Mesodermal cell (in vitro differentiated cells): Measurements from ENCODE around the gene TCF12.

ENCODE experiments used
- H3K27ac ChIP-seq: 2 replicates; pipeline ENCODE4 v1.7.0; 2013; ENCODE audit warnings: mild to moderate bottlenecking, low read depth, low read length, moderate library complexity; ENCODE audit not compliant: severe bottlenecking
- H3K36me3 ChIP-seq: 2 replicates; pipeline ENCODE4 v1.7.1; 2013; ENCODE audit warnings: mild to moderate bottlenecking, low read length, moderate library complexity; ENCODE audit not compliant: control insufficient read depth, insufficient read depth
- H3K4me1 ChIP-seq: one replicate; pipeline ENCODE4 v1.7.1; 2013; ENCODE audit warnings: mild to moderate bottlenecking, low read length; ENCODE audit not compliant: insufficient read depth, control insufficient read depth, poor library complexity, severe bottlenecking
- H3K4me3 ChIP-seq: 2 replicates; pipeline ENCODE4 v1.7.0; 2013; ENCODE audit warnings: low read length, control low read depth, mild to moderate bottlenecking; ENCODE audit not compliant: insufficient read depth, poor library complexity, severe bottlenecking; ENCODE audit errors: extremely low read depth
- H3K9me3 ChIP-seq: 2 replicates; pipeline ENCODE4 v1.7.1; 2013; ENCODE audit warnings: mild to moderate bottlenecking, low read length, moderate library complexity; ENCODE audit not compliant: control insufficient read depth
- whole genome bisulfite sequencing, 2 experiments: methylation state at CpG; one replicate each; pipeline ENCODE4 v1.1.5; 2013; ENCODE audit warnings: missing lambda C conversion rate in 2 of 2; ENCODE audit not compliant: insufficient coverage in 2 of 2; 5-methylcytosine and 5-hydroxymethylcytosine counted together

Gene TCF12

GRCh38 chr15:57015360-57015759 lies 96.9 kb downstream of the TCF12 start:
- Histone ChIP-seq H3K9me3 (no peaks in the 10 kb centered on the region), H3K4me1 (peaks cover 12% of the 10 kb centered on the region), H3K27ac (no peak overlapping the region), H3K36me3 (no peaks in the 10 kb centered on the region), H3K4me3 (no peak overlapping the region)

DNA sequence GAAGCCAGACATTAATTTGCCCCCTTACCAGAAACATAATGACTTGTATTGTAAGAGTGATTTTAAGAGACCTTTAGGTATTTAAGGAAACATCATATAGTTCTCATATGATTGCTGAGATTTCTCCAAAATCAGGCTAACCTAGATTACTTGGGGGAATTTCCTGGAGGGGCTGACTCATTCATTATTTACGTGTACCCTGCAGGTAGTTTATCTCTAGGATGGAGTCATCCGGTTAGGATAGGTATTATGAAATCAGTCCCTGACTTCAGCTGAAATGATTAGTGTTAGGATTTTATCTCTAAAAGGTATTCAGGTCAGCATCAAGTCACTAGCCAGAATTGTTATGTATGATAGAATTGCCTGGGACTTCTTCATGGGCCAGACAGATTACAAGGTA lies 97.5 kb downstream of the TCF12 start:
- no peak overlapping the region for H3K4me3 ChIP-seq
- 88 to 92% methylated on average over 2 of the region's 2 CpGs for WGBS, 2 experiments

DNA sequence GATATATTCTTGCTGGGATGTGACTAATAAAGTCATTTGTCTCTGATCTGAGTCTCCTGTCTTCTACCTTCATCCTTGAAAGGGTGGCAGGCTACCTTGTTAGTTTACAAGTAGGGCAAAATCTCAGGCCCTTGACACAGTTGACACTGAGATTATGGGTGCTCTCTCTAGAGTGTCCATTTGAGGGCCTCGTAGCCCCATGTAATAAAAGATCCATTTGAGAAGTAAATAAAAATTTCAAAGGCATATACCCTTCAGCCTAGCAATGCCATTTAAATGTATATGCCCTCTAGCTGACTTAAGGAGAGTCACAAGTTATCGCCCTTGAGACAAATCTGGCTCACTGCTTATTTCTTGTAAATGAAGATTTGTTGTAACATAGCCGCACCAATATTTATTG lies 98.6 kb downstream of the TCF12 start:
- no peak overlapping the region for H3K4me3 ChIP-seq
- whole genome bisulfite sequencing, 2 experiments: 68 to 83% methylated on average over 1 to 2 of the region's 3 CpGs
- H3K36me3 ChIP-seq: peaks cover 6% of the 10 kb centered on the region
- H3K4me1 ChIP-seq: peaks cover 12% of the 10 kb centered on the region
- H3K9me3 ChIP-seq: no peaks in the 10 kb centered on the region
- no peak overlapping the region for H3K27ac ChIP-seq

More for the DNA sequence above, 97.5 kb downstream of the TCF12 start:
- H3K27ac ChIP-seq: no peak overlapping the region
- no peaks in the 10 kb centered on the region for H3K9me3 ChIP-seq
- no peaks in the 10 kb centered on the region for H3K36me3 ChIP-seq
- H3K4me1 ChIP-seq: peaks cover 12% of the 10 kb centered on the region

- H3K27ac ChIP-seq: no peak overlapping the region
- no peak overlapping the region for H3K4me3 ChIP-seq
- peaks cover 6% of the 10 kb centered on the region for H3K36me3 ChIP-seq
- H3K9me3 ChIP-seq: peaks cover 5% of the 10 kb centered on the region
- 93 to 94% methylated on average over 3 of the region's 4 CpGs for WGBS, 2 experiments
- H3K4me1 ChIP-seq: peaks cover 12% of the 10 kb centered on the region
Measured at GRCh38 chr15:57018151-57018550, 99.7 kb downstream of the TCF12 start.

- Histone ChIP-seq H3K36me3 (peaks cover 6% of the 10 kb centered on the region), H3K4me3 (no peak overlapping the region), H3K4me1 (peaks cover 12% of the 10 kb centered on the region), H3K27ac (no peak overlapping the region), H3K9me3 (peaks cover 12% of the 10 kb centered on the region)
- 78 to 83% methylated on average over 4 of the region's 5 CpGs for WGBS, 2 experiments
Measured at GRCh38 chr15:57019496-57020160, 101.2 kb downstream of the TCF12 start.

DNA sequence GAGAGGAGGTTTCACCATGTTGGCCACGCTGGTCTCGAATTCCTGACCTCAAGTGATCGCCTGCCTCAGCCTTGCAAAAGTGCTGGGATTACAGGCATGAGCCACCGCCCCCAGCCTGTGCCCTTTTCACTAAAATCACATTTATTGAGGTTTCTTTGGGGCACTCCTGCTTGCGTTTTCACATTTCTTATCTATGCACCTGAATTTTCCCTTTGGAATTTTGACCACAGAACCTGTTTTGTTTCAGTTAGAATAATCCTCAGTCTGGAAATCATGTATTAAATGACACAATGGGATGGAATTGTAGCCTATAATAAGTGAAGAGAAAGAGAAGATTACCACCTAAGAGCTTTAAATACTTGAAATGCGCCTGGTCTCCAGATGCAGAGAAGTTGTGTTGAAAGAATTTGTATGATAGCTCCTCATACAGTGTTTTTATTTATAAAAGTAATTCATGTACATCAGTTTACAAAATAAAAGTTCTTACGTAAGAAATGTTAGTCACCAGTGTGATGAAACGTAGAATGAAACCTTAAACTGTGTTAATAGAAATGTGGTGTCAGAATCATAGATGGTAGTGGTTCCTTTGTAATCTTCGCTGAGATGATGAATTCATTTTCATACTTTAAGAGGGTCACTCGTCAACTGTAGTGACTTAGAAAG lies 107.0 kb downstream of the TCF12 start:
- Histone ChIP-seq H3K36me3 (peaks cover 6% of the 10 kb centered on the region), H3K9me3 (peaks cover 12% of the 10 kb centered on the region), H3K4me3 (no peak overlapping the region), H3K4me1 (no peaks in the 10 kb centered on the region), H3K27ac (peak overlapping the region; percentile 41)
- WGBS, 2 experiments: 89 to 91% methylated on average over 5 to 6 of the region's 10 CpGs

- Histone ChIP-seq H3K36me3 (peaks cover 5% of the 10 kb centered on the region), H3K27ac (peak overlapping the region; percentile 41), H3K4me3 (no peak overlapping the region), H3K4me1 (peaks cover 5% of the 10 kb centered on the region), H3K9me3 (peaks cover 12% of the 10 kb centered on the region)
- WGBS, 2 experiments: no CpG with 5 or more reads among the region's 2 CpGs
Measured at GRCh38 chr15:57026016-57026592, 107.7 kb downstream of the TCF12 start.

- Histone ChIP-seq H3K27ac (no peak overlapping the region), H3K9me3 (peaks cover 12% of the 10 kb centered on the region), H3K36me3 (no peaks in the 10 kb centered on the region), H3K4me1 (peaks cover 16% of the 10 kb centered on the region), H3K4me3 (no peak overlapping the region)
- WGBS, 2 experiments: 86 to 100% methylated on average over 2 to 3 of the region's 5 CpGs
Measured at GRCh38 chr15:57027596-57027995, 109.2 kb downstream of the TCF12 start.

DNA sequence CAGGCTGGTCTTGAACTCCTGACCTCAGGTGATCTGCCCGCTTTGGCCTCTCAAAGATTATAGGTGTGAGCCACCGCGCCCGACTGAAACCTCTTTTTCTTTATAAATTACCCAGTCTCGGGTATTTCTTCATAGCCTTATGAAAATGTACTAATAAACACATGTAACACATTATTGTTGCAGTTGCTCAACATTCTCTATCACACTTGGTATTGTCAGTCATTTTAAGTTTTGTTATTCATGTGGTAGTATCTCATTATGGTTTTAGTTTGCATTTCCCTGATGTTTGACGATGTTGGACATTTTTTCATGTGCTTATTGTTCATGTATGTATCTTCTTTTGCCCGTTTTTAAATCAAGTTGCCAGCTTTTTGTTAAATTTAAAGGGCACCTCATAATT lies 109.7 kb downstream of the TCF12 start:
- Histone ChIP-seq H3K4me1 (peaks cover 16% of the 10 kb centered on the region), H3K9me3 (peaks cover 7% of the 10 kb centered on the region), H3K4me3 (no peak overlapping the region), H3K36me3 (no peaks in the 10 kb centered on the region), H3K27ac (no peak overlapping the region)
- WGBS, 2 experiments: 0 to 89% methylated on average over 1 to 4 of the region's 7 CpGs

GRCh38 chr15:57030011-57030410 lies 111.6 kb downstream of the TCF12 start:
- Histone ChIP-seq H3K4me1 (peaks cover 16% of the 10 kb centered on the region), H3K9me3 (no peaks in the 10 kb centered on the region), H3K4me3 (no peak overlapping the region), H3K36me3 (no peaks in the 10 kb centered on the region), H3K27ac (no peak overlapping the region)
- 94 to 100% methylated on average over 1 to 2 of the region's 3 CpGs for WGBS, 2 experiments

DNA sequence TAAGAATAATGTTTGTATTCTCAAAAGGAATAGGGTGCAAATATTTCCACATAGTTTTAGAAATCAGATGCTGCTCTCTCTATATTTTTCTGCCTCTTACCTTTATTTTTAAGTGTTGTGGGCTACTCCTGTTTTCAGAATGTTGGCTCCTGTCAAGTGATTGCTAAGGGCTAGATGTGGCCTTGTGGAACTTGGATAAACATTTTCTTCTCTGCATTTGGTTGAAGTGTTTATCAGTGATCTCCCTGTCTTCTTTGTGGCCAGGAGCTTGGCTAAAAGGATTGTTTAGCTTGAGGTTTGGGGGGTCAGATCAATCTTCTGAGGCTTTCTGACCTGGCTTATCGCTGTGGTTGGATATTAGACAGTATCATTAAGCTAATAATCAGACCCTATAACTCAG lies 112.6 kb downstream of the TCF12 start:
- H3K36me3 ChIP-seq: no peaks in the 10 kb centered on the region
- no CpG with 5 or more reads among the region's 1 CpG for WGBS, 2 experiments
- no peaks in the 10 kb centered on the region for H3K9me3 ChIP-seq
- H3K4me1 ChIP-seq: peaks cover 22% of the 10 kb centered on the region
- peak overlapping the region; percentile 51 for H3K27ac ChIP-seq
- no peak overlapping the region for H3K4me3 ChIP-seq
